ENCODE results near the gene SWSAP1.
"Not testable (repeated sequence)": the region's sequence is repeated elsewhere in the genome, so short reads cannot be mapped to it uniquely, and the experiment has no call there.

Gene SWSAP1

GRCh38 chr19:11374433-11375142 lies at the start of gene SWSAP1:
SWSAP1 (plus strand) TSS chr19:11374666; CDS start chr19:11374681, 15 bp downstream.
- no peak for DNase-seq

- DNase-seq = no peak
These were observed 49.6 kb upstream of the SWSAP1 start for GRCh38 chr19:11324748-11325389.

GRCh38 chr19:11325544-11325943 lies 48.9 kb upstream of the SWSAP1 start:
- DNase-seq = no peak

GRCh38 chr19:11330127-11330526 lies 44.3 kb upstream of the SWSAP1 start:
- no peak for DNase-seq

GRCh38 chr19:11331502-11331901 lies 43.0 kb upstream of the SWSAP1 start:
- DNase-seq = no peak

- no peak for DNase-seq
These were observed 41.6 kb upstream of the SWSAP1 start for GRCh38 chr19:11332822-11333221.

- DNase-seq = not testable (repeated sequence)
These were observed 40.6 kb upstream of the SWSAP1 start for GRCh38 chr19:11333838-11334237.

- no peak for DNase-seq
These were observed 38.9 kb upstream of the SWSAP1 start for GRCh38 chr19:11335449-11336146.

- no peak for DNase-seq
These were observed 37.4 kb upstream of the SWSAP1 start for GRCh38 chr19:11337080-11337479.

GRCh38 chr19:11338121-11338520 lies 36.3 kb upstream of the SWSAP1 start:
- no peak for DNase-seq

GRCh38 chr19:11338569-11339253 lies 35.8 kb upstream of the SWSAP1 start:
- no peak for DNase-seq

GRCh38 chr19:11339254-11340098 lies 35.0 kb upstream of the SWSAP1 start, which contains the start of gene RAB3D:
RAB3D (minus strand) TSS chr19:11339657; CDS start chr19:11337399, 2,258 bp downstream.
- DNase-seq = no peak

- not testable (repeated sequence) for DNase-seq
These were observed 34.4 kb upstream of the SWSAP1 start for GRCh38 chr19:11340099-11340467.

- DNase-seq = no peak
These were observed 32.0 kb upstream of the SWSAP1 start for GRCh38 chr19:11342429-11342828.

GRCh38 chr19:11345122-11345803 lies 29.2 kb upstream of the SWSAP1 start:
- no peak for DNase-seq

GRCh38 chr19:11346104-11346940 lies 28.1 kb upstream of the SWSAP1 start, which contains the start of the genes CCDC159 and TMEM205:
CCDC159 (plus strand) TSS chr19:11346519; CDS start chr19:11346607, 88 bp downstream.
TMEM205 (minus strand) TSS chr19:11346268; CDS start chr19:11345619, 649 bp downstream.
- DNase-seq = no peak

GRCh38 chr19:11347546-11348039 lies 26.9 kb upstream of the SWSAP1 start:
- DNase-seq = no peak

- DNase-seq = no peak
These were observed 25.3 kb upstream of the SWSAP1 start for GRCh38 chr19:11349171-11349570.

GRCh38 chr19:11354102-11354501 lies 20.4 kb upstream of the SWSAP1 start:
- not testable (repeated sequence) for DNase-seq
